Measurements from ENCODE around the gene BBS7. TPM values are rescaled to one million over a fixed set of nuclear protein-coding genes. Genes with fewer than 3 reads are reported as not detected.

The BBS7 gene
- polyA plus RNA-seq, 1 donor from 2014 or later = 60.9 TPM

DNA sequence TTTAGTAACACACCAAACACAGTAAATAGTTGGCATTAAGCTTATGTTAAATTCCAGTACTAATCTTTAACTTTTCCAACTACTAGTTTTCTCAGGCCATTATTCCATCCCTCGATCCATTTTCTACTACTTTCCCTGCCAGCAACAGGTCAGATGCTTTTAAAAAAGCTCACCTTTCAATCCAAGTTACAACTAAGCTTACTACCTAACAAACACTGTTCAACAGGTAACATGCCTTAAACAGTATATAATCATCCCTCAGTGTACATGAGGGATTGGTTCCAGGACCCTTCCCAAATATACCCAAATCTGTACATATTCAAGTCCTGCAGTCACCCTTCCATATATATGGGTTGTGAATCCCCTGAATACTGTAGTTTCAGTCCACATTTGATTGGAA, 52.1 kb downstream of the BBS7 start:
- TF ChIP-seq POLR2AphosphoS5 (IDR thresholded peaks at IDR 0.05) = no peak
- TF ChIP-seq SMC3 (conservative IDR thresholded peaks at IDR 0.05; ENCODE audit: poor library complexity) = no peak
- TF ChIP-seq EZH2 (IDR thresholded peaks at IDR 0.05; ENCODE audit: borderline replicate concordance, insufficient read depth, low read length, poor library complexity, severe bottlenecking) = no peak
- TF ChIP-seq, protein P1, sequence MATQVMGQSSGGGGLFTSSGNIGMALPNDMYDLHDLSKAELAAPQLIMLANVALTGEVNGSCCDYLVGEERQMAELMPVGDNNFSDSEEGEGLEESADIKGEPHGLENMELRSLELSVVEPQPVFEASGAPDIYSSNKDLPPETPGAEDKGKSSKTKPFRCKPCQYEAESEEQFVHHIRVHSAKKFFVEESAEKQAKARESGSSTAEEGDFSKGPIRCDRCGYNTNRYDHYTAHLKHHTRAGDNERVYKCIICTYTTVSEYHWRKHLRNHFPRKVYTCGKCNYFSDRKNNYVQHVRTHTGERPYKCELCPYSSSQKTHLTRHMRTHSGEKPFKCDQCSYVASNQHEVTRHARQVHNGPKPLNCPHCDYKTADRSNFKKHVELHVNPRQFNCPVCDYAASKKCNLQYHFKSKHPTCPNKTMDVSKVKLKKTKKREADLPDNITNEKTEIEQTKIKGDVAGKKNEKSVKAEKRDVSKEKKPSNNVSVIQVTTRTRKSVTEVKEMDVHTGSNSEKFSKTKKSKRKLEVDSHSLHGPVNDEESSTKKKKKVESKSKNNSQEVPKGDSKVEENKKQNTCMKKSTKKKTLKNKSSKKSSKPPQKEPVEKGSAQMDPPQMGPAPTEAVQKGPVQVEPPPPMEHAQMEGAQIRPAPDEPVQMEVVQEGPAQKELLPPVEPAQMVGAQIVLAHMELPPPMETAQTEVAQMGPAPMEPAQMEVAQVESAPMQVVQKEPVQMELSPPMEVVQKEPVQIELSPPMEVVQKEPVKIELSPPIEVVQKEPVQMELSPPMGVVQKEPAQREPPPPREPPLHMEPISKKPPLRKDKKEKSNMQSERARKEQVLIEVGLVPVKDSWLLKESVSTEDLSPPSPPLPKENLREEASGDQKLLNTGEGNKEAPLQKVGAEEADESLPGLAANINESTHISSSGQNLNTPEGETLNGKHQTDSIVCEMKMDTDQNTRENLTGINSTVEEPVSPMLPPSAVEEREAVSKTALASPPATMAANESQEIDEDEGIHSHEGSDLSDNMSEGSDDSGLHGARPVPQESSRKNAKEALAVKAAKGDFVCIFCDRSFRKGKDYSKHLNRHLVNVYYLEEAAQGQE (IDR thresholded peaks at IDR 0.05; ENCODE audit: borderline replicate concordance) = no peak
- TF ChIP-seq RAD21 (conservative IDR thresholded peaks at IDR 0.05) = no peak
- TF ChIP-seq EP300 (conservative IDR thresholded peaks at IDR 0.05; ENCODE audit: poor library complexity, severe bottlenecking) = no peak
- no peak for TF ChIP-seq TAF1 (IDR thresholded peaks at IDR 0.05; ENCODE audit: low read depth)
- no peak for TF ChIP-seq MXI1 (conservative IDR thresholded peaks at IDR 0.05; ENCODE audit: poor library complexity, severe bottlenecking)
- TF ChIP-seq, protein P2, sequence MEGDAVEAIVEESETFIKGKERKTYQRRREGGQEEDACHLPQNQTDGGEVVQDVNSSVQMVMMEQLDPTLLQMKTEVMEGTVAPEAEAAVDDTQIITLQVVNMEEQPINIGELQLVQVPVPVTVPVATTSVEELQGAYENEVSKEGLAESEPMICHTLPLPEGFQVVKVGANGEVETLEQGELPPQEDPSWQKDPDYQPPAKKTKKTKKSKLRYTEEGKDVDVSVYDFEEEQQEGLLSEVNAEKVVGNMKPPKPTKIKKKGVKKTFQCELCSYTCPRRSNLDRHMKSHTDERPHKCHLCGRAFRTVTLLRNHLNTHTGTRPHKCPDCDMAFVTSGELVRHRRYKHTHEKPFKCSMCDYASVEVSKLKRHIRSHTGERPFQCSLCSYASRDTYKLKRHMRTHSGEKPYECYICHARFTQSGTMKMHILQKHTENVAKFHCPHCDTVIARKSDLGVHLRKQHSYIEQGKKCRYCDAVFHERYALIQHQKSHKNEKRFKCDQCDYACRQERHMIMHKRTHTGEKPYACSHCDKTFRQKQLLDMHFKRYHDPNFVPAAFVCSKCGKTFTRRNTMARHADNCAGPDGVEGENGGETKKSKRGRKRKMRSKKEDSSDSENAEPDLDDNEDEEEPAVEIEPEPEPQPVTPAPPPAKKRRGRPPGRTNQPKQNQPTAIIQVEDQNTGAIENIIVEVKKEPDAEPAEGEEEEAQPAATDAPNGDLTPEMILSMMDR (IDR thresholded peaks at IDR 0.05; ENCODE audit: poor library complexity, severe bottlenecking) = no peak
- Histone ChIP-seq H4K20me1 (ENCODE audit: insufficient read depth) (no peaks in the 10 kb centered on the region), H3K4me3 (ENCODE audit: low read length) (no peak overlapping the region), H3K27me3 (ENCODE audit: insufficient read depth, low read depth, low read length) (no peaks in the 10 kb centered on the region), H2AFZ (ENCODE audit: low read depth, low read length) (no peak overlapping the region), H3K9me2 (ENCODE audit: insufficient read depth, low read length) (no peaks in the 10 kb centered on the region), H3K4me2 (ENCODE audit: low read length) (no peak overlapping the region), H3K9ac (ENCODE audit: low read length) (no peak overlapping the region), H3F3A (ENCODE audit: insufficient read depth, low read length, poor library complexity, severe bottlenecking) (no peaks in the 10 kb centered on the region), H3K36me3 (ENCODE audit: insufficient read depth, low read length) (no peaks in the 10 kb centered on the region), H3K79me2 (replicated peaks; ENCODE audit: insufficient read depth, low read length) (peaks cover 26% of the 10 kb centered on the region), H3K9me3 (ENCODE audit: low read length) (no peaks in the 10 kb centered on the region), H3K27ac (ENCODE audit: low read length) (no peak overlapping the region)

DNA sequence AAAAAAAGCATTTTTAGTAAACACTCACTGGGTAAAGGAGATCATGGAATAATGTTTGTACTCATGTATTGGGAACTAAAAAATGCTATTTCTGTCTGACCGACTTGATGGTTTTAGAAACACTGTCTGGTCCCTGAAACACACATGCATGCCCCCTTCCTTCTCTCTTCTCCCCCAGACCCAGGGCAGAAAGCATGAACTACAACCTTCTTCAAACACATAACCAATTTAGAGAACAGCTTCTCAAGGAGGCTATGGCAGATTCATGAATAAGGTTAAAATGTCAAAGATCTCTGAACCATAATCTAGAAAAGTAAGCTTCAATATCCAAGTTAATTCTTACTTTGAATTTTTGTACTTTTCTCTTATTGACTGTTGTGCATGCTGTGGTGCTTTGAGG, 52.6 kb downstream of the BBS7 start:
- H3K9me3 ChIP-seq (ENCODE audit: low read length) = no peaks in the 10 kb centered on the region
- no peaks in the 10 kb centered on the region for H3F3A ChIP-seq (ENCODE audit: insufficient read depth, low read length, poor library complexity, severe bottlenecking)
- no peak overlapping the region for H3K4me3 ChIP-seq (ENCODE audit: low read length)
- no peaks in the 10 kb centered on the region for H3K9me2 ChIP-seq (ENCODE audit: insufficient read depth, low read length)
- no peaks in the 10 kb centered on the region for H3K36me3 ChIP-seq (ENCODE audit: insufficient read depth, low read length)
- no peaks in the 10 kb centered on the region for H4K20me1 ChIP-seq (ENCODE audit: insufficient read depth)
- H3K27ac ChIP-seq (ENCODE audit: low read length) = no peak overlapping the region
- H3K9ac ChIP-seq (ENCODE audit: low read length) = no peak overlapping the region
- no peaks in the 10 kb centered on the region for H3K27me3 ChIP-seq (ENCODE audit: insufficient read depth, low read depth, low read length)
- TF ChIP-seq SMC3 (conservative IDR thresholded peaks at IDR 0.05; ENCODE audit: poor library complexity) (no peak), TAF1 (IDR thresholded peaks at IDR 0.05; ENCODE audit: low read depth) (no peak), EZH2 (IDR thresholded peaks at IDR 0.05; ENCODE audit: borderline replicate concordance, insufficient read depth, low read length, poor library complexity, severe bottlenecking) (no peak), EP300 (conservative IDR thresholded peaks at IDR 0.05; ENCODE audit: poor library complexity, severe bottlenecking) (no peak), RAD21 (conservative IDR thresholded peaks at IDR 0.05) (no peak), POLR2AphosphoS5 (IDR thresholded peaks at IDR 0.05) (no peak), MXI1 (conservative IDR thresholded peaks at IDR 0.05; ENCODE audit: poor library complexity, severe bottlenecking) (no peak)
- TF ChIP-seq, protein P2 (IDR thresholded peaks at IDR 0.05; ENCODE audit: poor library complexity, severe bottlenecking) = no peak
- TF ChIP-seq, protein P1 (IDR thresholded peaks at IDR 0.05; ENCODE audit: borderline replicate concordance) = no peak
- H3K79me2 ChIP-seq (replicated peaks; ENCODE audit: insufficient read depth, low read length) = peaks cover 21% of the 10 kb centered on the region
- H2AFZ ChIP-seq (ENCODE audit: low read depth, low read length) = no peak overlapping the region
- no peak overlapping the region for H3K4me2 ChIP-seq (ENCODE audit: low read length)

Data from neural cell (in vitro differentiated cells).